Karpas-422 (cell line): Measurements from ENCODE around the gene AP4B1. TPM values are rescaled to one million over a fixed set of nuclear protein-coding genes. Genes with fewer than 3 reads are reported as not detected.
A peak's percentile ranks its signal among the peaks of the same experiment; 100 is the strongest.
"Not testable (repeated sequence)": the region's sequence is repeated elsewhere in the genome, so short reads cannot be mapped to it uniquely, and the experiment has no call there.

Source experiments
- DNase-seq: peaks from one replicate; pipeline ENCODE4 v3.0.0-alpha.2; 2015
- H2AFZ ChIP-seq: fragments of 200-600 bp; sonication (generic); 2 replicates; pipeline ENCODE4 v1.6.1; 2014; ENCODE audit warnings: antibody characterized with exemption, low read length, mixed read lengths
- H3K27ac ChIP-seq: fragments of 200-600 bp; sonication (generic); 2 replicates; pipeline ENCODE4 v1.5.1; 2014; ENCODE audit warnings: mild to moderate bottlenecking, low read length, moderate library complexity
- H3K27me3 ChIP-seq: fragments of 200-600 bp; sonication (generic); 2 replicates; pipeline ENCODE4 v1.6.1; 2014; ENCODE audit warnings: low read length, mixed read lengths
- H3K36me3 ChIP-seq: fragments of 200-600 bp; sonication (generic); 2 replicates; pipeline ENCODE4 v1.6.1; 2014; ENCODE audit warnings: low read length, mixed read lengths; ENCODE audit not compliant: insufficient read depth
- H3K4me1 ChIP-seq: fragments of 200-600 bp; sonication (generic); 2 replicates; pipeline ENCODE4 v1.6.1; 2014; ENCODE audit warnings: mild to moderate bottlenecking, low read length, mixed read lengths
- H3K4me2 ChIP-seq: fragments of 200-600 bp; sonication (generic); 2 replicates; pipeline ENCODE4 v1.6.1; 2014; ENCODE audit warnings: low read length, low read depth, mild to moderate bottlenecking; ENCODE audit not compliant: poor library complexity, severe bottlenecking
- H3K4me3 ChIP-seq: fragments of 200-600 bp; sonication (generic); 2 replicates; pipeline ENCODE4 v1.5.1; 2014; ENCODE audit warnings: mild to moderate bottlenecking, antibody characterized with exemption, low read length, mixed read lengths
- H3K79me2 ChIP-seq: fragments of 200-600 bp; sonication (generic); 2 replicates; pipeline ENCODE4 v1.6.1; 2014; ENCODE audit warnings: mild to moderate bottlenecking, low read length, mixed read lengths
- H3K9ac ChIP-seq: fragments of 200-600 bp; sonication (generic); 2 replicates; pipeline ENCODE4 v1.6.0; 2014; ENCODE audit warnings: low read length
- H3K9me2 ChIP-seq: fragments of 200-600 bp; sonication (generic), shearing (Covaris generic); replicated peaks from 2 replicates; pipeline ENCODE4 v1.6.0; 2014; ENCODE audit warnings: mild to moderate bottlenecking, low read length, moderate library complexity; ENCODE audit not compliant: insufficient read depth
- H3K9me3 ChIP-seq: fragments of 300-700, 200-600 bp; sonication (generic); 2 replicates; pipeline ENCODE4 v1.6.1; 2014; ENCODE audit warnings: low read length, mixed read lengths
- H4K20me1 ChIP-seq: fragments of 200-600 bp; sonication (generic); 2 replicates; pipeline ENCODE4 v1.6.1; 2014; ENCODE audit warnings: mild to moderate bottlenecking, antibody characterized with exemption, low read length, low read depth; ENCODE audit not compliant: insufficient read depth
- total RNA-seq: library from RNA; depleted of rRNA; stranded (reverse); fragments of >200 nt; shearing (Covaris generic); gene quantifications from 2 replicates; pipeline ENCODE4 v1.2.3, GENCODE V29; 2014; ENCODE audit warnings: low replicate concordance

AP4B1 gene
- total RNA-seq, 1 experiment from 2014 or later: 35.3 TPM

- H3K36me3 ChIP-seq: peaks cover 8% of the 10 kb centered on the region; the same call in 1 of the 2 replicates
- H3K27me3 ChIP-seq: no peaks in the 10 kb centered on the region
- no peaks in the 10 kb centered on the region for H3K9me2 ChIP-seq
- peak overlapping the region; percentile 58 for H3K9ac ChIP-seq
- H3K4me1 ChIP-seq: peaks cover 53% of the 10 kb centered on the region
- DNase-seq: peak; percentile 72
- H4K20me1 ChIP-seq: no peaks in the 10 kb centered on the region
- H3K9me3 ChIP-seq: no peaks in the 10 kb centered on the region
- H3K4me2 ChIP-seq: peak overlapping the region; percentile 78
- peak overlapping the region; percentile 92 for H3K27ac ChIP-seq
- peak overlapping the region; percentile 40; the same call in 1 of the 2 replicates for H2AFZ ChIP-seq
- H3K79me2 ChIP-seq: peaks cover 10% of the 10 kb centered on the region
- peak overlapping the region; percentile 62 for H3K4me3 ChIP-seq
Observed at GRCh38 chr1:113857776-113858175, 46.8 kb downstream of the AP4B1 start.

- H3K4me3 ChIP-seq: no peak overlapping the region
- H3K9me3 ChIP-seq: no peaks in the 10 kb centered on the region
- no peaks in the 10 kb centered on the region for H3K27me3 ChIP-seq
- no peak overlapping the region for H2AFZ ChIP-seq
- peaks cover 10% of the 10 kb centered on the region for H3K79me2 ChIP-seq
- H3K4me2 ChIP-seq: peak overlapping the region; percentile 78
- H3K36me3 ChIP-seq: peaks cover 8% of the 10 kb centered on the region; the same call in 1 of the 2 replicates
- no peak for DNase-seq
- no peaks in the 10 kb centered on the region for H4K20me1 ChIP-seq
- no peak overlapping the region for H3K9ac ChIP-seq
- peak overlapping the region; percentile 92; the same call in 1 of the 2 replicates for H3K27ac ChIP-seq
- no peaks in the 10 kb centered on the region for H3K9me2 ChIP-seq
- peaks cover 48% of the 10 kb centered on the region for H3K4me1 ChIP-seq
Observed at GRCh38 chr1:113856401-113856790, 48.2 kb downstream of the AP4B1 start.

GRCh38 chr1:113855630-113856400 is 48.8 kb downstream of the AP4B1 start:
- H3K27ac ChIP-seq: peak overlapping the region; percentile 92; the same call in 1 of the 2 replicates
- H3K27me3 ChIP-seq: no peaks in the 10 kb centered on the region
- no peaks in the 10 kb centered on the region for H3K9me3 ChIP-seq
- no peak for DNase-seq
- no peaks in the 10 kb centered on the region for H4K20me1 ChIP-seq
- peaks cover 10% of the 10 kb centered on the region for H3K79me2 ChIP-seq
- H3K9me2 ChIP-seq: no peaks in the 10 kb centered on the region
- peaks cover 45% of the 10 kb centered on the region for H3K4me1 ChIP-seq
- peaks cover 8% of the 10 kb centered on the region; the same call in 1 of the 2 replicates for H3K36me3 ChIP-seq
- no peak overlapping the region for H2AFZ ChIP-seq
- no peak overlapping the region for H3K4me2 ChIP-seq
- H3K4me3 ChIP-seq: no peak overlapping the region
- no peak overlapping the region for H3K9ac ChIP-seq

GRCh38 chr1:113854234-113854633 is 50.4 kb downstream of the AP4B1 start:
- no peaks in the 10 kb centered on the region for H3K9me2 ChIP-seq
- DNase-seq: no peak
- H3K9ac ChIP-seq: no peak overlapping the region
- peaks cover 10% of the 10 kb centered on the region for H3K79me2 ChIP-seq
- H2AFZ ChIP-seq: no peak overlapping the region
- no peaks in the 10 kb centered on the region for H3K9me3 ChIP-seq
- no peak overlapping the region for H3K4me3 ChIP-seq
- no peaks in the 10 kb centered on the region for H3K27me3 ChIP-seq
- H4K20me1 ChIP-seq: no peaks in the 10 kb centered on the region
- no peak overlapping the region for H3K27ac ChIP-seq
- peaks cover 32% of the 10 kb centered on the region for H3K4me1 ChIP-seq
- H3K4me2 ChIP-seq: no peak overlapping the region
- H3K36me3 ChIP-seq: peaks cover 8% of the 10 kb centered on the region; the same call in 1 of the 2 replicates

GRCh38 chr1:113852694-113853093 is 51.9 kb downstream of the AP4B1 start:
- H4K20me1 ChIP-seq, H3K9me3 ChIP-seq, H3K9me2 ChIP-seq, H3K9ac ChIP-seq, H3K79me2 ChIP-seq, H3K4me3 ChIP-seq, H3K27me3 ChIP-seq, H2AFZ ChIP-seq, DNase-seq, H3K4me2 ChIP-seq, H3K27ac ChIP-seq: not testable (repeated sequence)
- Histone ChIP-seq H3K36me3 (peaks cover 14% of the 10 kb centered on the region; the same call in 1 of the 2 replicates), H3K4me1 (peaks cover 18% of the 10 kb centered on the region)

GRCh38 chr1:113850127-113850796 is 54.3 kb downstream of the AP4B1 start:
- Histone ChIP-seq H3K27ac (peak overlapping the region; percentile 6; the same call in 1 of the 2 replicates), H3K79me2 (no peaks in the 10 kb centered on the region), H3K9me2 (no peaks in the 10 kb centered on the region), H3K9me3 (no peaks in the 10 kb centered on the region), H3K4me3 (no peak overlapping the region), H2AFZ (0 out of 2 replicates have a peak overlapping the region, but pooled peaks have one; percentile 58), H3K36me3 (peaks cover 16% of the 10 kb centered on the region; the same call in 1 of the 2 replicates), H4K20me1 (no peaks in the 10 kb centered on the region), H3K4me1 (peaks cover 3% of the 10 kb centered on the region; the same call in 1 of the 2 replicates), H3K27me3 (no peaks in the 10 kb centered on the region), H3K9ac (no peak overlapping the region), H3K4me2 (no peak overlapping the region)
- no peak for DNase-seq

GRCh38 chr1:113849072-113849471 is 55.5 kb downstream of the AP4B1 start:
- peaks cover 3% of the 10 kb centered on the region; the same call in 1 of the 2 replicates for H3K4me1 ChIP-seq
- H3K79me2 ChIP-seq: no peaks in the 10 kb centered on the region
- no peak overlapping the region for H3K4me2 ChIP-seq
- no peak overlapping the region for H3K9ac ChIP-seq
- no peaks in the 10 kb centered on the region for H3K27me3 ChIP-seq
- no peak for DNase-seq
- no peaks in the 10 kb centered on the region for H3K9me3 ChIP-seq
- H3K4me3 ChIP-seq: no peak overlapping the region
- peaks cover 13% of the 10 kb centered on the region; the same call in 1 of the 2 replicates for H3K36me3 ChIP-seq
- no peaks in the 10 kb centered on the region for H3K9me2 ChIP-seq
- no peak overlapping the region for H2AFZ ChIP-seq
- H3K27ac ChIP-seq: no peak overlapping the region
- no peaks in the 10 kb centered on the region for H4K20me1 ChIP-seq

- Histone ChIP-seq H3K4me2 (no peak overlapping the region), H3K79me2 (no peaks in the 10 kb centered on the region), H3K4me3 (no peak overlapping the region), H4K20me1 (no peaks in the 10 kb centered on the region), H3K4me1 (peaks cover 3% of the 10 kb centered on the region; the same call in 1 of the 2 replicates), H3K27ac (no peak overlapping the region), H3K36me3 (peaks cover 13% of the 10 kb centered on the region; the same call in 1 of the 2 replicates), H3K27me3 (no peaks in the 10 kb centered on the region), H2AFZ (no peak overlapping the region), H3K9me3 (no peaks in the 10 kb centered on the region), H3K9me2 (no peaks in the 10 kb centered on the region), H3K9ac (no peak overlapping the region)
- no peak for DNase-seq
Observed at GRCh38 chr1:113846391-113847035, 58.1 kb downstream of the AP4B1 start.
